ENCODE results near the gene SLC26A6.

DNA sequence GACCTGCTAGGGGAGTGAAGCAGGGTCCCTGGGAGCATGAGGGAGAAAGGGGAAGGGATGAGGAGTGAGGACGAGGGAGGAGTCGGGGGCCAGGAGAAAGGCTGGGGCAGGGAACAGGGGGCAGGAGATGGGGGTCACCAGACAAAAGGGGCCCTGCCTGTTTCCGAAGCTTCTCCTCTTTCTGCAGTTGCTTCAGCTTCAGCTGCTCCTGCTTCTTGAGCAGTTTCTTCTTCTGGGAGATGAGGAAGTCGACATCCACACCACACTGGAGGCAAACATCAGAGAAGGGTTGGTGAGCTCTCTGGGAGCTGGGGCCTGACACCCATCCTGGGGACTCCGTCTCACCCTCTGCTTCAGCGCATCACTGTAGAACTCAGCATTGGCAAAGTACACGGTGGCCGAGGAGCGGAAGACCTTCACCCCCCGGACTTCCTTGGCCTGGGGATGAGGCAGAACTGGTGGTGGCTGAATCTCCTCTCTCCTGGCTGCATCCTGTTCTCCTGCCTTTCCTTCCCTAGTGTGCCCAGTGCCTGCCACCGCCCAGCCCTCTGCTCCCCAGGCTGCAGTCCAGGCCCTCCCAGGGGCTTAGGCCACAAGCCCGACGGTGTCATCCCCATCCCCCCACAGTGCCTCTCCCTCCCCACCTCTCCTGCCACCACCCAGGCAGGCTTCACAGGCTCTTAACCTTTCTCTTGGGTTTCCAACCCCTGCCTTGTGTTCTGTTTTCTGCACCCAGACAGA lies 6.8 kb downstream of the SLC26A6 start:
- TF ChIP-seq, protein P1, sequence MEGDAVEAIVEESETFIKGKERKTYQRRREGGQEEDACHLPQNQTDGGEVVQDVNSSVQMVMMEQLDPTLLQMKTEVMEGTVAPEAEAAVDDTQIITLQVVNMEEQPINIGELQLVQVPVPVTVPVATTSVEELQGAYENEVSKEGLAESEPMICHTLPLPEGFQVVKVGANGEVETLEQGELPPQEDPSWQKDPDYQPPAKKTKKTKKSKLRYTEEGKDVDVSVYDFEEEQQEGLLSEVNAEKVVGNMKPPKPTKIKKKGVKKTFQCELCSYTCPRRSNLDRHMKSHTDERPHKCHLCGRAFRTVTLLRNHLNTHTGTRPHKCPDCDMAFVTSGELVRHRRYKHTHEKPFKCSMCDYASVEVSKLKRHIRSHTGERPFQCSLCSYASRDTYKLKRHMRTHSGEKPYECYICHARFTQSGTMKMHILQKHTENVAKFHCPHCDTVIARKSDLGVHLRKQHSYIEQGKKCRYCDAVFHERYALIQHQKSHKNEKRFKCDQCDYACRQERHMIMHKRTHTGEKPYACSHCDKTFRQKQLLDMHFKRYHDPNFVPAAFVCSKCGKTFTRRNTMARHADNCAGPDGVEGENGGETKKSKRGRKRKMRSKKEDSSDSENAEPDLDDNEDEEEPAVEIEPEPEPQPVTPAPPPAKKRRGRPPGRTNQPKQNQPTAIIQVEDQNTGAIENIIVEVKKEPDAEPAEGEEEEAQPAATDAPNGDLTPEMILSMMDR (IDR thresholded peaks at IDR 0.05 in 4 of 5, conservative IDR thresholded peaks at IDR 0.05 in 1 of 5), result no peak
- no peak for TF ChIP-seq POLR2A (IDR thresholded peaks at IDR 0.05)
